Brain pericyte (primary cell): ENCODE measurements around the gene ALDH1A3.
A peak's percentile ranks its signal among the peaks of the same experiment; 100 is the strongest.

Source experiments
- DNase-seq: peaks from one replicate; pipeline ENCODE4 v3.0.0-alpha.2; 2012; ENCODE audit warnings: low read depth, low spot score

Gene ALDH1A3

DNA sequence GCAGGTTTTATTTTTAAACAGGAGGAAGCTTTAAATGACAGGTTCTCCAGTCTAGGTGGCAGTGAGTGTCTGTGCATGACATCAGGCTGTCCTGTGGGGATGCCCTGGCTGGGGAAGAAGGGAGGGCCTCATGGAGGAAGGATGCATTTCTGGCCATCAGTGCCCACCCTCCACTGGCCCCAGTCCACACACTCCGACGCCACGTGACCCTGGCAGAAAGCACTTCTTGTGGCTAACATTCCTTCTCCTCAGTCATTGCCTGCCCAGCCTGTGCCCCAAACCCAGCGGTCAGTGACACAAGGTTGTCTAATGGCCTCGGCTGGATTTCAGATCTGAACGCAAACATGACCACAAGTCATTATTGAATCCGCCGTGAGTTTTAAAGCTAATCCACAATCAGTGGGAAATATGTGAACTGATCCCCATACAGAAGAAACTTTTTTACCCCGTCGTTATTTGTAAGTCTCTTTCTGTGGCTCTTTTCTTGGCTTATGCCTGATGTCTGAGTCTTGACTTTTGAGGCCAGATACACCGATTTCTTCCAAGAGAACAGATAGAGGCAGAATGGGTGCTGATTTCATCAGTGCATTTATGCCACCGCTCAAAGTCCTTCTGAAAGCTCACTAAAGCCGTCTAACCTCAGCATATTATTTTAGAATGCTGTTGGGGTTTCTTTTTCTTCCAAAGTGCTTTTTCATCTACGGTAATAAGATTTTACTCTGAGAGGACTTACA, 22.2 kb downstream of the ALDH1A3 start:
- DNase-seq: no peak

GRCh38 chr15:100902436-100903167, 23.0 kb downstream of the ALDH1A3 start:
- peak; percentile 53 for DNase-seq

GRCh38 chr15:100903168-100903554, 23.5 kb downstream of the ALDH1A3 start:
- DNase-seq: no peak

DNA sequence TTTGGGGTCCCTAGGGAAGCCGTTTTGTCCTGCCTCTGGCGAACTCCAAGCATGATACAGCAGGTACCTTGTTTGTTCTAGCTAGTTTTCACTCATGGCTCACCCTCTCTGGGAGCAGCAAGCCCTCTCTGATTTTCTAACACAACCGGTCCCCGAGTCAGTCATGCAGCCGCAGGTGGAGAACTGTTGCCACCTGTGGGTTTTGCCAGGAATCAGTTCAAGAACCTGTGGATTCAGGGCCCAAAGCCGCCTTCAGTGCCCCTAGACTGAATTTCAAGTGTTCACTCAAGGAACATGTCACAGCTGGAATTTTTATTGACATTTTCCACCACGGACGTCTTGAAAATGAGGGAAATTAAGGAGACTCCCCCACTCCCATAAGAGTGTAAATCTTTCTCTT, 26.2 kb downstream of the ALDH1A3 start:
- DNase-seq: no peak

DNA sequence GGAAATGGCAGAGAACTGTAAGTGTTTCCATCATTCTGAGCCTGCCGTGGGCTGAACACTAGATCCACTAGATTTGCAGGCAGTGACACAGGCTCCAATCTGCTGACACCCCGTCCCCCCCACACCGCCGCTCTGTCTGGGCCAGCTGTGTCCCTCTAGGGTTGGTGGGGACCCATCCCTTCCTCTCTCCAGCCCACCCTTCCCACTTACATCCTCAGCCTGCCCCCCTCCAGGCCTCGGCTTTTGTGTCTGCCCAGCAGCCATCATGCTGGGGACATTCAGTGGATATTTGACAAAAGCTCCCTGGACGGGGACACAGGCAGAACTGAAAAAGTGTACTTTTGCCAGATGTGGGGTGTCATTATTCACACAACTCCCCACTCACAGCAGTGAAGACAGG, 28.8 kb downstream of the ALDH1A3 start:
- DNase-seq: no peak

DNA sequence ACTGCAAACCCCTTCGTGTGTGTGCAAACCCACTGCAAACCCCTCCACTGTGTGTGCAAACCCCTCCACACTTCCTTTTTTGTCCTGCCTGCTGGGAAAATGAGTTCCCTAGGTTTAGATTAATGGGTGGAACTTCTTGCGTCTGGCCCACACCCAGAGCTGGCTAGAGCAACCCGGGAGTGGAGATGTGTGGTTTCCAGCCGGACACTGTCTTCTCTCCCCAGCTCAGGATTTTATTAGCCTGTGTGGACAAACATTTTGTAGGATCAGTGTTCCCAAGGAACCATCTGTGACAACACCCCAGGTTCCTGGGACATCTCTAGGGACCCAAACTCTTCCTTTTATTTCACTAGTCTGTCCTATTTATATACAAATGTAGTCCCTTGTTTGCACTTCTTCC, 29.9 kb downstream of the ALDH1A3 start:
- no peak for DNase-seq

- DNase-seq: no peak
Observed at GRCh38 chr15:100909989-100910955, 30.6 kb downstream of the ALDH1A3 start.

DNA sequence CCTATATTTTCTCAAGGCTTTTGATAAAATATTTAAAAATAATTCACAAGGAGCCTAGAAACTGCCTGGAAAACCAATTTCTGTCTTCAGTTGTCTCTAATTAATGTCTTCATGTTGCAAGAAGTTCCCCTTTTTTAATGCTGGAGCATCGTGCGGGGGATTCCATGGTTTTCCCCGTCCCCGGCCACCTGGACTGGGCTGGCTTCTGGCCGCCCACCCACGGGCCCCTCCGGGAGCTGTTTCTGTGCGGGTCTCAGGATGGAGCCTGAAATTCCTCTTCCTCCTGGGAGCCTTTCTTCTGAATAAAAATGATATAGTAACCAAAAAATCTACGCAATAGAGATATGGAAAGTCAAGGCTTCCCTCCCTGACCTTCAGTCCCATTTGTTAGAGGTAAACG, 31.5 kb downstream of the ALDH1A3 start:
- no peak for DNase-seq

GRCh38 chr15:100913961-100914360, 34.3 kb downstream of the ALDH1A3 start:
- DNase-seq: no peak

- no peak for DNase-seq
Observed at GRCh38 chr15:100914876-100915275, 35.2 kb downstream of the ALDH1A3 start.

GRCh38 chr15:100918034-100918689, 38.5 kb downstream of the ALDH1A3 start:
- DNase-seq: no peak

DNA sequence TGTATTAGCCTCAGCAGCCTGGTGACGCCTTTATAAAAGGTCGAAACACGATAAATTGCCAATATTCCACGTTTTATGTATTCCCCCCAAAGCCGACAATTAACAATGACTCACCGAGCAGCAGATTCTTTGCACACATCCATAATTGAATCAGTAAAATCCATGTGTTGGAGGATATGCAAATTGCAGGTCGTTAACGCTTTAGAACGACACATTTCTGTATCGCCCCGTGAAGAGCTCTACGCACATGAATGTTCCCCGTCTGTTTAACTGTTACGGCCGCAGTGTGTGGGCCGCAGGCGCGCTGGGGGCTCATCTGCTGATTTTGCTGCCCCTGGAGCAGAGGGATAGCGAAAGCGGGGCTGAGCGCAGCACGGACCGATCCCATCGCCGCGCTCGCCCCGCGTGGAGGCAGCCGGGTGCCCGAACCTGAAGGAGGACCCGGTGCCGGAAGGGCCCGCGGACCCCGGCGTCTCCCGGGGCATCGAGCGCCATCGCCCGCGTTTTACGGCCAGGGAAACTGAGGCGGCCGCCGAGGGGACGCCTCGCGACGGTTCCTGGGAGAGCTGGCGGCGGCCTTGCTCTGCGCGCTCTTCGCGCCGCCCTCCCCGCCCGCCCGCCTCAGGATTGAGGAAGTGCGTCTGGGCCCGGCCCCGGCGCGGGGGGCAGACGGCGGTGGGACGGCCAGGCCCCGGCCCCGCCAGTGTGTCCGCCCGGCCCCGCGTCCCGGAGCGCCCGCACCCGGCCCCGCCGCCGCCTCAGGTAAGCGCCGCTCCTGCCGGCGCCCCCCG, 39.3 kb downstream of the ALDH1A3 start, which contains the start of gene LRRK1:
Gene LRRK1 (plus strand): TSS at position 668 of the 791 bp plus-strand sequence. CDS start 5,276 bp downstream, outside the sequence.
- DNase-seq: no peak

DNA sequence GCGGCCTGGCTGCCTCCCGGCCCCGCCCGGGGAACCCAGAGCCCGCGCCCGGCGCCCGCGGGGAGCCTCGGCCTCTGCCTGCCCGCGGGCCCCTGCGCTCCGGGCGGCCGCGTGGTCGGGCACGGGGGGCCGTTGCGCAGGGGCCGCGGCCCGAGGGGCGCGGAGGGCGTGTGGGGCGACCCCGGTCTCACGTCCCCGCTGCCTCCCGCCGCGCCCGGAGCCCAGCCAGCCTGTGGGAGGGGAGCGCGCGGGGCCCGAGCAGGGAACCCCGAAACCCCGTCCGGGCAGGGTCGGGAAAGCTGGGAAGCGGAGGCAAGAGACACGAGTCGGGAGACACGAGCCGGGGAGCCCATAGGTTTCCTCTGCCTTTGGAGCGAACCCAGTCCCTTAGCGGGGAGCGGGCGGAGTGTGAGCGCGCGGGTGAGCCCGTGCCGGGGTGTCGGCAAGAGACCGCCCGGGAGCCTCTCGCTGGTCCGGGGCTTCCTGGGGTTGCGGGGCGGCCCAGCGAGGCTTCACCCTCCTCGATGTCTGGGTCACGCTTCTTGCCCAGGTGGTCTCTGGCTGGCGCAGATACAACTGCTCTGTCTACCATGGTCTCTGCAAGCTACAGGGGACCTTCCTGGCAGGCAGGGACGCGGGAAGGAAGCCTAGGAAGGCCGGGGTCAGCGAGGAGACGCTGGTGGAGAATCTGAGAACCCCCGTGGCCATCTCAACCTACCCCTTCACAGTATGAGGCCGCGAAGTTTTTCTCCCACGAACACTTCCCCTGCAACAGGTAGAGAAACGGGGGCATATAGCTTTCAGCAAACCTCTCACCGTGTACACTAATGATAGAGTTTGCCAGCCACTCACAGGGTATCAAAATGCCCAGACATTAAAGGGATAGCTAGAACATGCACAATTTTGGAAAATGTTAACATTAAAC, 40.1 kb downstream of the ALDH1A3 start:
- no peak for DNase-seq

GRCh38 chr15:100920516-100921135, 41.0 kb downstream of the ALDH1A3 start:
- no peak for DNase-seq

GRCh38 chr15:100922192-100923040, 42.8 kb downstream of the ALDH1A3 start:
- no peak for DNase-seq

DNA sequence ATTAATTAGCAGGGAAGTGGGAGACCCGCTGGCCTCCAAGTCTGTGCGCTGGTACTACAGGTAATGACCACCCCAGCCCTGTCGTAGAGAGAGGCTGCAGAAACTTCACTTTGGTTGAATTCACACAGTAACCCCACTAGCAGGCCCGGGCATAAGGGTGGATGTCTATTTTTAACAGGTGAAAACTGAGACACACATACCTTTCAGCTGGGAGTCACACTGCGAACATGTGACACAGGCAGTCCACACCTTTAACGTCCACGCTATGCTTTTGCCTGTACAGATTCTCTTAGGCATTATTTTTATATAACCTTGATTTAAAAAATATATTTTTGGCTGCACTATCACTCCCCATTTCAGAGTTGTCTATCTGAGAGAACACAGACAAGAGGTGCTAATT, 43.4 kb downstream of the ALDH1A3 start:
- no peak for DNase-seq

DNA sequence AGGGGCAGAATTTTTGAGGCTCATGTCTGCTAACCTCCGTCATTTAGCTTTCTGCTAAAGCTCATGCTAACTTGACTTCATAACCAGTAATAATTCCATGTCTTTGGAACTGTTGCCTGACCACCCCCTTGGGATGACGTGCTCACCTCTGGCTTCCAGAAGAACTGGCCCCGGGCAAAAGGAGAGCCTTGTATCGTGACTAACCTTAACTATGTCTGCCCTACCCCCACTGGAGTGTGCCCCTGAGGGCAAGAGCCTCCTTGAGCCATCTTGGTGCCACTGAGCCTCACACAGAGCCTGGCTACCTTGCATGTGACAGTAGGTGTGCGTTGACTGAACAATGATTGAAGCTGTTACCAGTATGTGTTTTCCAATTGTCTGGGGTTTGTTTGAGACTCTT, 44.3 kb downstream of the ALDH1A3 start:
- no peak for DNase-seq

DNA sequence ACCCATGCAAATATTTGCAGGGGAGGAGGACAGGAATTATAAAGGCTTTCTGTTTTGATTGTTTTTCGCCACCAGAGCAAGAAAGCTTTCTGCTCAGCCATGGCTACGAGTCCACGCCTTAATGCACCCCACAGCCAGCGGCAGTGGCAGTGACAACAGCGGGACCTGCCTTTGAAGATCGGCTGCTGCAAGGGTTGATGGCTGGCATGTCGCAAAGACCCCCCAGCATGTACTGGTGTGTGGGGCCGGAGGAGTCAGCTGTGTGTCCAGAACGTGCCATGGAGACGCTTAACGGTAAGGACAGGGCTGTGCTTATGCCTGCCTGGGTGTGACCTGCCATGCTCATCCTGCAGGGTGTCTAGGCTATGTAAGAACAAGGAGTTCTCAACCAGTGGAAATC, 44.8 kb downstream of the ALDH1A3 start:
- DNase-seq: no peak
